SK-N-SH treated with all-trans-retinoic acid at 6 μM for 48 hours (cell line): ENCODE results near the gene SFT2D3.

Experiments used
- ATAC-seq: fragments of 200-7000 bp; cut with Tn5 transposase; 3 replicates; pipeline ENCODE4 v1.9.1; 2020; ENCODE audit warnings: mild to moderate bottlenecking, moderate library complexity
- ARNTL ChIP-seq: fragments of 450-650 bp; formaldehyde crosslinking; IDR thresholded peaks from 2 replicates; pipeline ENCODE4 v1.5.0; 2020; ENCODE audit warnings: low read depth, mild to moderate bottlenecking, moderate library complexity, borderline replicate concordance
- BACH2 ChIP-seq: fragments of 250-450 bp; sonication (Bioruptor Pico); IDR thresholded peaks from 2 replicates; pipeline ENCODE4 v1.9.0; 2021; ENCODE audit warnings: mild to moderate bottlenecking, borderline replicate concordance
- CREB5 ChIP-seq: fragments of 250-450 bp; sonication (Bioruptor Pico); IDR thresholded peaks from 2 replicates; pipeline ENCODE4 v1.5.1; 2020; ENCODE audit warnings: low read depth, mild to moderate bottlenecking, moderate library complexity
- CSDC2 ChIP-seq: fragments of 250-450 bp; sonication (Bioruptor Pico); IDR thresholded peaks from 2 replicates; pipeline ENCODE4 v1.5.0; 2020; ENCODE audit warnings: mild to moderate bottlenecking, moderate library complexity
- CSRNP3 ChIP-seq: fragments of 250-450 bp; sonication (Bioruptor Pico); IDR thresholded peaks from 2 replicates; pipeline ENCODE4 v1.5.1; 2021; ENCODE audit warnings: mild to moderate bottlenecking, moderate library complexity
- ESRRG ChIP-seq: fragments of 250-450 bp; sonication (Bioruptor Pico); IDR thresholded peaks from 2 replicates; pipeline ENCODE4 v1.6.1; 2021; ENCODE audit warnings: mild to moderate bottlenecking
- GLIS3 ChIP-seq: fragments of 250-450 bp; sonication (Bioruptor Pico); IDR thresholded peaks from 2 replicates; pipeline ENCODE4 v1.5.0; 2020; ENCODE audit warnings: mild to moderate bottlenecking, moderate library complexity
- ISL1 ChIP-seq: fragments of 250-450 bp; sonication (Bioruptor Pico); IDR thresholded peaks from 2 replicates; pipeline ENCODE4 v2.1.2; 2022; ENCODE audit warnings: mild to moderate bottlenecking, moderate library complexity
- OSR1 ChIP-seq: fragments of 250-450 bp; sonication (Bioruptor Pico); IDR thresholded peaks from 2 replicates; pipeline ENCODE4 v1.8.0; 2022; ENCODE audit warnings: moderate library complexity, mild to moderate bottlenecking, inconsistent platforms
- PATZ1 ChIP-seq: fragments of 250-450 bp; sonication (Bioruptor Pico); IDR thresholded peaks from 2 replicates; pipeline ENCODE4 v1.8.0; 2020; ENCODE audit warnings: mild to moderate bottlenecking, moderate library complexity, borderline replicate concordance
- POU6F1 ChIP-seq: fragments of 250-450 bp; sonication (Bioruptor Pico); IDR thresholded peaks from 2 replicates; pipeline ENCODE4 v1.8.0; 2021; ENCODE audit warnings: low read depth, mild to moderate bottlenecking, moderate library complexity, borderline replicate concordance
- PPARA ChIP-seq: fragments of 250-450 bp; sonication (Bioruptor Pico); IDR thresholded peaks from 2 replicates; pipeline ENCODE4 v1.5.0; 2020; ENCODE audit warnings: mild to moderate bottlenecking, borderline replicate concordance
- RARB ChIP-seq: fragments of 250-450 bp; sonication (Bioruptor Pico); IDR thresholded peaks from 2 replicates; pipeline ENCODE4 v1.8.0; 2021; ENCODE audit warnings: mild to moderate bottlenecking, moderate library complexity
- SNAI2 ChIP-seq: fragments of 250-450 bp; sonication (Bioruptor Pico); IDR thresholded peaks from 2 replicates; pipeline ENCODE4 v1.5.0; 2020; ENCODE audit warnings: mild to moderate bottlenecking, moderate library complexity
- TCF4 ChIP-seq: fragments of 250-450 bp; sonication (Bioruptor Pico); IDR thresholded peaks from 2 replicates; pipeline ENCODE4 v1.8.0; 2021; ENCODE audit warnings: mild to moderate bottlenecking, moderate library complexity, borderline replicate concordance
- TOX ChIP-seq: fragments of 250-450 bp; sonication (Bioruptor Pico); IDR thresholded peaks from 2 replicates; pipeline ENCODE4 v1.8.0; 2021; ENCODE audit warnings: mild to moderate bottlenecking, moderate library complexity, borderline replicate concordance
- TSHZ2 ChIP-seq: fragments of 250-450 bp; sonication (Bioruptor Pico); IDR thresholded peaks from 2 replicates; pipeline ENCODE4 v1.5.0; 2020; ENCODE audit warnings: mild to moderate bottlenecking, moderate library complexity
- ZC3H10 ChIP-seq: fragments of 250-450 bp; sonication (Bioruptor Pico); IDR thresholded peaks from 2 replicates; pipeline ENCODE4 v1.5.1; 2021; ENCODE audit warnings: mild to moderate bottlenecking, moderate library complexity
- ZFP3 ChIP-seq: fragments of 250-450 bp; sonication (Bioruptor Pico); IDR thresholded peaks from 2 replicates; pipeline ENCODE4 v1.5.0; 2020; ENCODE audit warnings: mild to moderate bottlenecking, moderate library complexity
- ZFP30 ChIP-seq: fragments of 450-650 bp; formaldehyde crosslinking; IDR thresholded peaks from 2 replicates; pipeline ENCODE4 v1.5.0; 2022; ENCODE audit warnings: mild to moderate bottlenecking, moderate library complexity
- ZNF70 ChIP-seq: fragments of 450-650 bp; formaldehyde crosslinking; IDR thresholded peaks from 2 replicates; pipeline ENCODE4 v1.5.0; 2020; ENCODE audit warnings: mild to moderate bottlenecking, moderate library complexity
- ZNF8 ChIP-seq: fragments of 450-650 bp; formaldehyde crosslinking; IDR thresholded peaks from 2 replicates; pipeline ENCODE4 v1.5.0; 2020; ENCODE audit warnings: mild to moderate bottlenecking, moderate library complexity

Gene SFT2D3

GRCh38 chr2:127702395-127703009 lies 1.2 kb downstream of the SFT2D3 start (continued):
- TF ChIP-seq SNAI2 (CRISPR knock-in tag) (no peak), ZFP3 (CRISPR knock-in tag) (no peak), ZNF70 (CRISPR knock-in tag) (no peak)

- TF ChIP-seq GLIS3 (CRISPR knock-in tag) (no peak), SNAI2 (CRISPR knock-in tag) (no peak), CREB5 (no peak), ZC3H10 (no peak), OSR1 (CRISPR knock-in tag) (no peak), ARNTL (no peak), BACH2 (CRISPR knock-in tag) (no peak), TOX (CRISPR knock-in tag) (no peak), TCF4 (no peak), TSHZ2 (CRISPR knock-in tag) (no peak), ESRRG (CRISPR knock-in tag) (no peak), ZNF8 (CRISPR knock-in tag) (no peak), RARB (no peak), PATZ1 (no peak), ZNF70 (CRISPR knock-in tag) (no peak), ISL1 (CRISPR knock-in tag) (no peak), CSRNP3 (CRISPR knock-in tag) (no peak), ZFP3 (CRISPR knock-in tag) (no peak)
- ATAC-seq, result no peak
Measured at GRCh38 chr2:127703282-127703681, 2.0 kb downstream of the SFT2D3 start.

- ATAC-seq, result no peak
- TF ChIP-seq TCF4 (no peak), CREB5 (no peak), PPARA (CRISPR knock-in tag) (no peak), PATZ1 (no peak), BACH2 (CRISPR knock-in tag) (no peak), ESRRG (CRISPR knock-in tag) (no peak), ZC3H10 (no peak), CSDC2 (CRISPR knock-in tag) (no peak), ZFP30 (CRISPR knock-in tag) (no peak), SNAI2 (CRISPR knock-in tag) (no peak), POU6F1 (CRISPR knock-in tag) (no peak), ISL1 (CRISPR knock-in tag) (no peak), ZNF8 (CRISPR knock-in tag) (no peak), ZNF70 (CRISPR knock-in tag) (no peak), RARB (no peak)
Measured at GRCh38 chr2:127704641-127705390, 3.5 kb downstream of the SFT2D3 start.
